Measurements from ENCODE around the gene KCNA3. TPM values are rescaled to one million over a fixed set of nuclear protein-coding genes. Genes with fewer than 3 reads are reported as not detected.

KCNA3 gene
- under 1 TPM in 3 of 4 donors, not detected in 1; 0.08 to 0.24 (median 0.22) TPM for polyA plus RNA-seq (ENCODE audit: insufficient read length in 4 of 4)

DNA sequence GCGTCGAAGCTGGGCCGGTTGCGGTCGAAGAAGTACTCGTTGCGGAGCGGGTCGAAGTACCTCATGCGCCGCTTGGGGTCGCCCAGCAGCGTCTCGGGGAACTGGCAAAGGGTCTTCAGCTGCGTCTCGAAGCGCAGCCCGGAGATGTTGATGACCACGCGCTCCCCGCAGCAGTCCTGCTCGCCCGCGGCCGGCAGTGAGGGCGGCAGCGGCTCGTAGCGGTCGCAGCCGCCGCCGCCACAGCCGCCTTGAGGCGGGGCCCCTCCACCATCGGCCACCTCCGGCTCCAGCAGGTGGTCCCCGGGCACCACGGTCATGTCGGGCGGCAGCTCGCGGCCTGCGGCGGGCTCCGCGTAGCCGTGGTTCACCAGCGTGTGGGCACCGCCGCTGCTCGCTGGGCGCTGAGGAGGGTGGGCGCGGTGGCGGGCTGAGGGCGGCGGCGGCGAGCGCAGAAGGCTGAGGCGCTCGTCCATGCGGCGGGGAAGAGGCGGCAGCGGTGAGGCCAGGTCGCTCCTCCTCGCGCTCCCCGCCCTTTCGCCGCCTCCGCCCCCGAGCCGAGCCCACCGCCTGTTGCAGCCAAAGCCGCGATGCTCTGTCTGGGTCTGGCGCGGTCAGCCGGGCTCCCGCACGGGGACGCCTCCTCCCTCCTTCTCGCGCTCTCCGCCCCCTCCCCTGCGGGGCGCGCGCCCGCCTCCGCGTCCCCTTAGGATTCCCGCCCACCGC, at the start of gene KCNA3:
TSS of gene KCNA3 (minus strand) at position 604 of the 723 bp plus-strand sequence. CDS start at position 473, 131 bp downstream.
- DNase-seq (ENCODE audit: low read depth in 4 of 4, low spot score in 3 of 4): peak in 3 of 4 donors; percentile 20 to 22 (median 21)

DNA sequence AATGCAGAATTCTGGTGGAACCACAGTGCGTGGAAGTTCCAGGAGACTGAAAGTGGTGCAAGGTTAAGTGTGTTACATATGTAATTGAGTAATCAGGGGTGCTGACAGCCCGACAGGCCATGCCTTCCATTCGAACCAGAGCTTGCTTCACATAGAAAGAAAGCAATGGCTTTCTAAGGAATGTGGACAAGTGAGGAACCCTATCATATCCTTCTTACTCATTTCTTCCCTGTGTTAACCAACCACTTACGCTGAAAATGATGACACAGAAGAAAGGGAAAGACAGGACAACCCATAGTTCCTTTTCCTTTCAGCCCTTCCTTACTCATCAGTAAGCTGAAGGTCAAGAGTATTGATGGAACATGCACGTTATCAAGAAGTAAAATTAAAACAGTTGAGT, 48.1 kb upstream of the KCNA3 start:
- no peak for DNase-seq (ENCODE audit: low read depth in 4 of 4, low spot score in 3 of 4)

DNA sequence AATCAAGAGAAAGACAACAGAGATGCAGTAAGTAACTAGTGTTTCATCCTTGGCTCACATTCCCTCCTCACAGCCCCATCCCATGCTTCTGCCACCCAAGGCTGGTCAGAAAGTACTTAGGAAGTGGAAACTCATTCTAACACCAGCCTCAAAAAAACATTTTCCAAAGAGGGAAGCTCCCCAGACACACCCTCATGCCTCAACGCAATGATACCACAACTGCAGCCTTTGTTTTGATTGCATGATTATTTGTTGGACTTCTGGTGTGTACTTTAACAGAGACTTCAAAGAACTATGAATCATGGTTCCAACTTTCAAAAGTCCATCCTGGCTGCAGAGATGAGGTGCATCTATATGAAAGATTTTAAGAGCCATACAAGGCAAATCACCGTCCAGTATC, 45.2 kb upstream of the KCNA3 start:
- DNase-seq (ENCODE audit: low read depth in 4 of 4, low spot score in 3 of 4): no peak

DNA sequence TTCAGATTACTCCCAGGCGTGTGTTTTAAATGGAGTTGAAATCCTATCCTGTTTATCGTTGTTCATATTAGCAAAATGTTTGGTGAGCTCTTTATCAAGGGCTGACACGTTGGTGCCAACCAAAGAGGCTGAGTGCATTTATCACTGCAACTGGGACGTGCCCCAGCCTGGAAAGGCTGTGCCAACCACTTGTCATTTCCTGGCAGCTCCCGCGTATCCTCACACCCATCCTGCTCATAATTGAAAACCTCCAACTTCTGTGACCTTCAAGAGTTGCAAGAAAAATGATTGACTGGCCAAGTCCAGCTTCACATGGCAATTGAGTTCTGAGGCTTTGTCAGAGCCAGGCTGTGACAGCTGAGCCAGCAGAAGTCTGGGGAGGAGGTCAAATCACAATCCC, 43.7 kb upstream of the KCNA3 start:
- DNase-seq (ENCODE audit: low read depth in 4 of 4, low spot score in 3 of 4): no peak

DNA sequence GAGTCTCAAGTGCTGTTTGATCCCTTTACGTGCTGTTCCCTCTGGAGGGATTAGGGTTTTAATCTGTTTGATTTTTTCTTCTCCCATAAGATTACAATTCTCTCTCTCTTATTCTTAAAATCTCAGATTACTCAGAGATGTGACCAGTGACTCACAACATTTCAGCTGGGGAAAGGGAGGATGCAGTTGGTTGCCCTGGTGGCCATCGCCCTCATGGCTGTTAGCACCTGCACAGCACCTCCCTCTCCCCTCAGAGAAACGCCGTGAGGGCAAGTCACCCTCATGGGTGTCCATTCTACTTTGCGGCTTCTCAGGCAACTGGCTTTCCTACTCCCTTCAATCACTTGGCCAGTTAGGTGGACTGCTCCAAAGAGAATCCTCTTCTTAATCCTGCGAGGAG, 42.4 kb upstream of the KCNA3 start:
- DNase-seq (ENCODE audit: low read depth in 4 of 4, low spot score in 3 of 4): no peak

DNA sequence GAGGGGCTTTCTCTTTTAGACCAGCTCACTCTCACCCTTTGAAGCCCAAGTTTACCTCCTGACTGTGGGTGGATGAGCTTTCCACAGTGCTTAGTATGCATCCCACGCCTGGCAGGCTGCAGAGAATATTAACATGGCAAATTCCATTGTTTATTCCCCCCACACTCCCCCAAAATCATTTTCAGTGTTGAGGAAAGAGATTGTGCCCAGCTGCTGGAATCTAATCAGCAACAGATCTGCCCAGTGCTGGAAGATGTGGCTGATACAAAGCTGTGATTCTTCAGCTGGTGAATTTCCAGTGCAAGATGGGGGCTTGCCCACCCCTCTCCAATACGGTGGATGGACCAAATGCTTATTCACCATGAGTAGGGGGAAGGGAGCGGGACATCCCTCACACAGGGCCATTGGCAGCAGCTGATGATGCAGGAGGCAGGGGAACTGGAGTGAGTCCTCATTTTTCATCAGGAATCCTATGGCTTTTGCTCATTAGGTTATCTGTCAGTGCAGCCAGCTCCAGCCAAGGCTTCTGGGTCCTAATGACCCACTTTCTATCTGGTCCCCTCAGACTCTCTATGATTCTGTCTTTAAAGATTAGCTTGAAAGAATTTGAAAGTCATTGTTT, 39.7 kb upstream of the KCNA3 start:
- DNase-seq (ENCODE audit: low read depth in 4 of 4, low spot score in 3 of 4): no peak

DNA sequence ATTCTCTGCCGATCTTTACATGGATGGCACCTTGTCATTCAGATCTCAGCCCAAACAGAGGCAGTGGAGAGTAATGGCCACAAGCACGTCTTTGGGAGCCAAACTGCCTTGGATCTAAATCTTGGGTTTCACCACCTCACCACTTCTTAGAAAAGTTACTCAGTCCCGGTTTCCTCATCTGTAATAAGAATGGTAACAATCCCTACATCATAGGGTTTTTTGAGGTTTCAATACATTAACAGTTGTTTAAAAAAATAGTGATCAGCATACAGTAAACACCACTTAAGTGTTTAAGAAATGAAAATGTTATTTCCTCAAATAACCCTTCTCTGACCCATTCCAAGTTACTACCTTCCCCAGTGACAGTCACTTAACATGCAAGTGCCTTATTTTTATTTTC, 38.5 kb upstream of the KCNA3 start:
- DNase-seq (ENCODE audit: low read depth in 4 of 4, low spot score in 3 of 4): no peak

DNA sequence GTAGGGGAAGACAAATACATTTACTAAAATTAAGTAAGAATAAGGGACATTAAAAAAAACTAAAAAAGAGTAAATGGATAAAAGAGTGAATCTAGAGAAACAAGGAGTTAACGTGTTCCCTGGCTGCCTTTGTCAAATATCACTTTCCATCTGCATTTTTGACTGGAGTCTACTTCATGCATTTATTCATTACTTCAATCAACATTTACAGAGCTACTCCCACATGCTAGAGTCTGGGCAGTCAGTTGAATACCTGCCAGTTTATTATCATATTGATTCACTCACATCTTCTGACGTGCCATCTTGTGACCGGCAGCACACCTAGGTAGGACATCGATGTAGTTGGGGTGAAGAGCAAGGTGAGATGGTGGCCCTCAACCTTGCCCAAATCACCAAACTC, 35.6 kb upstream of the KCNA3 start:
- DNase-seq (ENCODE audit: low read depth in 4 of 4, low spot score in 3 of 4): no peak

DNA sequence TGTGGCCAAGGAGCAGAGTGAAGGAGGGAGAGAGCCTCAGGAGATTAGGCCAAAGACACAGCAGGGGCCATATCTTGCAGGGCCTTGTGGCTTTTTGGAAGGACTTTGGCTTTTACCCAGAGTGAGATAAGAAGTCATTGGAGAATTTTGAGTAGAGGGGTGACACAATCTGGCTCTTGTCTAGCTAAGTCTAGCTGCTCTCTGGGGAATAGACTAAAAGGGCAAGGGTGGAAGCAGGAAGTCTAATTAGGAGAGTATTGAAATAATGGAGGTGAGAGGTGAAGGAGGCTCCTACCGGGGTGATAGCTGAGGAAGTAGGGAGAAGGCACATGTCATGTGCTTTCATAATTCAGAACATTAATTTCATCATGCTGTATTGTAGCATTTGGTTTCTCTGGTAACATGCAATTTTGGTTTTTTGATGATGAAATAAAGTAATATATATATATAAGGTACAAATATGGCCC, 34.3 kb upstream of the KCNA3 start:
- no peak for DNase-seq (ENCODE audit: low read depth in 4 of 4, low spot score in 3 of 4)

DNA sequence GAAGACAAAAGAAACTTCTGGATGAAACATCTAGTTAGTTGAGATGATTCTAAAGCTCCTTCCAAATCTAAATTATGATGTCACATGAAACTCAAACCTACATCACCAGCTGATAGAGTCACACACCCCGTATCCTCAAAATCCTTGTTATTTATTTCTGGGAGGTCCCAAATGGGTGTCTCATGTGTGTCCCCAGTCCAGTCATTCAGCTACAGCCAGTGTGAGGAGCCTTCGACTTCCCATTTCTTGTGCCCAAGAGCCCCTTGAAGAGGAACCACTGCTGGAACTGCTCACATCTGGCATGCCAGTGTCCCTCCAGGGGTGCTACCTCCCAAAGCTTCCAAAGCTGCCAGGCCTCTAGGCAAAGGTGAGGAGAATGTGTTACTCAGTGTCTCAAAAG, 32.5 kb upstream of the KCNA3 start:
- no peak for DNase-seq (ENCODE audit: low read depth in 4 of 4, low spot score in 3 of 4)

DNA sequence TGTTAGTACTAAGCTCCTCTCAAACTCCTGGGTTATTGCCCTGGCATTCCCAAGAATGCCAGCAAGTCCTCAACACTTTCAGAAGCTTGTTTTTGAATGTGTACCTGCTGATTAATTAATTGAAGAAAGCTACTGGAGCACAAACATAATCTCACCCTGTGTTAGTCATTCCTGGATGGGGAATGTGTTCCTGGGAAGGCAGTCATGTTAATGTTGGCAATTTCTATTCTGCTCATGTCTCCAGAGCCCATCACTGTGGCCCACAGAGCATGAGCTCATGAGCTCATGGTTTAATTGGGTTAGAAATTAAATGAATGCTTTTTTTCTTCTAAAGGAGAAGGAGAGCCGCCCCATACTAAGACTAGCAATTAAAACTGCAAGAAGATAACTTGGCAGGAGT, 31.9 kb upstream of the KCNA3 start:
- no peak for DNase-seq (ENCODE audit: low read depth in 4 of 4, low spot score in 3 of 4)

DNA sequence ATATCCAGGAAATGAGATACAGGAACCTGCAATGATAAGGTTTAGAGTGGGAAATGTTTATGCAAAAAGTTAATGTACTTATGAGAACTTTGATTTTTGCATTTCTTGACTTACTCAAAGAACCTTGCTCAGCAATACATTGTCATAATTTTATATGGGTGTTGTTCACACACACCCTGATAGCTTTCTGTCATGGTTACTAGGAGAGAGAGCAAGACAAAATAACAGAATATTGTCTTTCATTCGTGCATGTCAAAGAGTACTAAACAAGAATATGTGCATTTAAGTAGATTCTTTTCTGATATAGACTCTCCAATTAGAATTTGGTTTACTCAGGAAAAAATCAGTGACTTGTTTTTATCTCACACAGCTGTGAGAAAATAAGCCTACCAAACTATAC, 27.5 kb upstream of the KCNA3 start:
- DNase-seq (ENCODE audit: low read depth in 4 of 4, low spot score in 3 of 4): no peak

DNA sequence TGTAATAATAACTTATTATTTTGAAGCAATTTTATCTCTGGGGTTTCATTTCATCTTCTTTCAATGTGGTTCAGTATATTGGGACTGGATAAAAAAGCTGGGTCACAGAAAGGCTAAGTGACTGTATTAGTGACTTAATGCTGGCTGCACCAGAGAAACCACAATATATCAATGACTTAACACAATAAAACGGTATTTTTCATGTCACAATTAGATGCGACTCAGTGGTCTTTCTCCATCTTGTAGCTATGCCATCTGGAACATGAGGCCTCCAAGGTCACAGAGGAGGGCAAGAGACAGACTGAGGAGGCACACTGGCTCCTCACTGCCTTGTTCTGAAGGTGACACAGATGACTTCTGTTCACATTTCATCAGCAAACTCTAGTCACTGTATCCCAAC, 26.0 kb upstream of the KCNA3 start:
- no peak for DNase-seq (ENCODE audit: low read depth in 4 of 4, low spot score in 3 of 4)

DNA sequence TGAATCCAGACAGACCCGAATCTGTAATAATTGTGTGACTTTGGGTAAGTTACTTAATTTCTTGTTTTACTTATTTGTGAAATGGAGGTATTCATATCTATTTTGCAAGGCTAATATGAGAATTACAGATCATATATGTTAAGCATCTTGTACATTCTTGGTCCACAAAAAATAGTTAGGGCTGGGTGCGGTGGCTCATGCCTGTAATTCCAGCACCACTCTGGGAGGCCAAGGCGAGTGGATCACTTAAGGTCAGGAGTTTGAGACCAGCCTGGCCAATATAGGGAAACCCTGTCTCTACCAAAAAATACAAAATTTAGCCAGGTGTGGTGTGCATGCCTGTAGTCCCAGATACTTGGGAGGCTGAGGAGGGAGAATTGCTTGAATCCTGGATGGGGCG, 22.9 kb upstream of the KCNA3 start:
- DNase-seq (ENCODE audit: low read depth in 4 of 4, low spot score in 3 of 4): no peak

DNA sequence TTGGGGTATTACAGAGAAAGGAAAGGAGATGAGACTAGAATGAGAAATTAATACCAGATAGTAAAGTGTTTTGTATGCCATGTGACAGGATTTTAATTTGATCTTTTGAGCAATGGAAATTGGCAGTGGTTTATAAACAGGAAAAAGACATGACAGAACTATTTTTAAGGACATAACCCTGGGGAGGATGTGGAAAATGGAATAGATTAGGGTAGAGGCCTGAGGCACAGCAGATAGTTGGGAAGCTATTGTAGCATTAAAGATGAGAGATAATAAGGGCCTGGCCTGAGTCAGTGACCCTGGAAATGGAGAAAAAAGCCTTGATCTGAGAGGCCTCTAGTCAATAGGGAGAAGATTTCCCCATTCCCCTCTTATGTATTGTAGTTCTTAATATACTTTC, 22.1 kb upstream of the KCNA3 start:
- no peak for DNase-seq (ENCODE audit: low read depth in 4 of 4, low spot score in 3 of 4)

DNA sequence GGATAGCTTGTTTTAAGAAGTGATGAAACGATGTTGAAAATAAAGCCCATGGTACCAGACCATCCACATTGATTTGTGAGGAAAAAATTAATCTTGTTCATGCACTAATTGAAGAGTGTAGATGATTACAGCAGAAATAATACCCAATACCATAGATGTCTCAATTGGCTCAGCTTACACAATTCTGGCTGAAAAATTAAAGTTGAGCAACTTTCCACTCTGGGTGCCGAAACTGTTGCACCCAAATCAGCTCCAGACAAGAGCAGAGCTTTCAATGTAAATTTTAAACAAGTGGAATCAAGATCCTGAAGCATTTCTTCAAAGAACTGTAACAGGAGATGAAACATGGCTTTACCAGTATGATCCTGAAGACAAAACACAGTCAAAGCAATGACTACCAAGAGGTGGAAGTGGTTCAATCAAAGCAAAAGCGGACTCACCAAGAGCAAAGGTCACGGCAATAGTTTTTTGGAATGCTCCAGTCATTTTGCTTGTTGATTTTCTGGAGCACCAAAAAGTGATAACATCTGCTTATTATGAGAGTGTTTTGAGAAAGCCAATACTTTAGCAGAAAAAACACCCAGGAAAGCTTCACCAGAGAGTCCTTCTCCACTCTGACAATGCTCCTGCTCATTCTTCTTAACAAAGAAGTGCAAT, 16.1 kb upstream of the KCNA3 start:
- DNase-seq (ENCODE audit: low read depth in 4 of 4, low spot score in 3 of 4): no peak

DNA sequence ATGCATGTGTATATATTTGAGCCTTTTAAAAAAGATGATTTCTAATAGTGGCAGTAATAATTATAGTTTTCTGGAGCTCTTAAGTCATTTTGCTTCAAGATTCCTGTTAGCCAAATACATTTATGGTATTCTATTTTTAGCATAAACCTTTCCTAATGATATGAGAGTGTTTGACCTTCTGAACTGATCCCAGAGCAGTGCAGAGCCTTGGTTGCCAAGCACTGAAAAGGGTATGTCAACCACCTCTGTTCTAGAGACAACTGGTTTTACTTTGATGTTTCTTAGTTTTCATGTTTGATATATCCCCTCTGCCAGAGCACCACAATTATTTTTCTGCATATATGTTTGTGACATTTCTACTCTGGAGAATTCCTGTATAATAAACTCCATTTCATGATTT, 15.1 kb upstream of the KCNA3 start:
- DNase-seq (ENCODE audit: low read depth in 4 of 4, low spot score in 3 of 4): no peak

DNA sequence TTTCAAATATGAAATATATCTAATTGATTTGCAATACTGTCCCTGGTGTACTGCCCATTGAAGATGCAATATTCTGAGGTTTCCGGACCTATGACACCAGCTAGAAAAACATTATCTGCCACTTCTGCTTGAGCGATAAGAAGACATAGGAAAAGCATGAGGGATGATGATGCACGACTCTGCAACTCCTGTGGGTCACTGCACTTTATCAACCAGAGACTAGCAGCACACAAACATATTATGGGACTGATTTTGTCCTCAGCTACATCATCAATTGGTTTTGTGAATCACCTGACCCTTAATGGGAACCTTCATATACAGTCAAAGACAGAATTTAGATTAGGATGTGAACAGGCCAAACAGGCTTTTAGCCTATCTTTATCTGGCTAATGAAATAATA, 13.8 kb upstream of the KCNA3 start:
- no peak for DNase-seq (ENCODE audit: low read depth in 4 of 4, low spot score in 3 of 4)

DNA sequence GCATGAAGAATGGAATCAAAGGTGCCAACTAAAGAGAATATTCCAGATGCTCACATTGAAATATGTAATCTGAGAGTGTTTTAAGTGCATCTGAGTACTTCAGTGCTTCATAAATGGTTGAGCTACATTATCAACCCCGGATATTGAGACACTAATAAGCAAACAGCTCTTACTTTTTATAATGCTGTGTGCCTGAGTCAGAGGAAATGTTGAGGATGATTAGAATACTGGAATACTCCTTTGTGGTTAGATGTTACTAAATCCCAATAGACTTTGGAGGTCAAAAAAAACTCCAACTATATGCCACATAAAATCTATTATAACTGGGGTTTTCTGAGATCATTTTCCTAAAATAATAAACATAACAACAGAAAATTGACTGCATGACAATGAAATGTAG, 12.5 kb upstream of the KCNA3 start:
- DNase-seq (ENCODE audit: low read depth in 4 of 4, low spot score in 3 of 4): no peak

DNA sequence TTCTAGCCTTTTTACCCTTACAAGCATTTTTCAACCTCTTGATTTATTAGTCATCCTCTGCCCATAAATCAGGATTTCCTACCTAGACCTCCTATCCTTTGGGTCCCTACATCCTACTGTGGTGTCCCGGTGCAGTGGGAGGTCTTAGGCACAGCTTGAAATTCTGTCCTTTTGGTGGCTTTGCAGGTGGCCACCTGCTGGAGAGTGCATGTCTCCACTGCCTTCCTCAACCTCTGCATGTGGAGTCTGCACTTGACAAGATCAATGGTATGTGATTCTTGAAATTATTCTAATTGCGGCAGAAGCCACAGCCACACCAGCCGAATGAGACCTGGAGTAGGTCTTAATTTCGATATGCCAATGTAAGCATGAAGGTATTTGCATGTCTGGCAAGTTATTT, 11.4 kb upstream of the KCNA3 start:
- no peak for DNase-seq (ENCODE audit: low read depth in 4 of 4, low spot score in 3 of 4)

DNA sequence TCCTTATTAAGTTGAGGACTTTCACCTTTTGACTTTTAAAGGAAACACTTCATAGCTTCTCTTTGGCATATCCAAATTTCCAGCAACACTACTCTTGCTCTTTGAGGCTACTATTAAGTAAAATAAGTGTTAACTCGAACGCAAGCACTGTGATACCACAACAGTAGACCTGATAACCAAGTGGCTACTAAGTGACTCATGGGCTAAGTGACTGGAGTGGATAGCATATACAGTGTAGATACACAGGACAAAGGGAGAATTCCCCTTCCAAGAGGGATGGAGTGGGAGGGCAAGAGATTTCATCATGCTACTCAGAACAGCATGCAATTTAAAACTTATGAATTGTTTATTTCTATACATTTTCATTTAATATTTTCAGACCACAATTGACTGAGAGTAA, 9.8 kb upstream of the KCNA3 start:
- DNase-seq (ENCODE audit: low read depth in 4 of 4, low spot score in 3 of 4): no peak

DNA sequence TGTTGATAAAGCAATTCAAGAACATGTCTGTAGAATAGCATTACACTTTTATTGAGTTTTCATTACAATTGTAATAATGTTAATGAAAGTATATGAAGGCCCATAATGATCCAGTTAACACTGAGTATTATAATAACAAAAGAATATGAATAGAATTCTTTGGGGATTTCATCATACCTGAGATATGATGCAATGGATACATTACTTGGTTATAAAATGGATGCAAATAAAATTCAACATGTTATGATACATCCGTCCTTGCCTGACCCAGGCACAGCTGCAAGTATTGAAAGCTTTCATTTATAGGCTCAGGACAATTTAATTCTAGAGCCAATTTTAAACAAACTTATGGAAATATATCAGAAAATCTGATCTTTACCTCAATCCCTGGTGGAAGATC, 8.2 kb upstream of the KCNA3 start:
- DNase-seq (ENCODE audit: low read depth in 4 of 4, low spot score in 3 of 4): no peak
